ENCODE measurements around the gene CENPP.

DNA sequence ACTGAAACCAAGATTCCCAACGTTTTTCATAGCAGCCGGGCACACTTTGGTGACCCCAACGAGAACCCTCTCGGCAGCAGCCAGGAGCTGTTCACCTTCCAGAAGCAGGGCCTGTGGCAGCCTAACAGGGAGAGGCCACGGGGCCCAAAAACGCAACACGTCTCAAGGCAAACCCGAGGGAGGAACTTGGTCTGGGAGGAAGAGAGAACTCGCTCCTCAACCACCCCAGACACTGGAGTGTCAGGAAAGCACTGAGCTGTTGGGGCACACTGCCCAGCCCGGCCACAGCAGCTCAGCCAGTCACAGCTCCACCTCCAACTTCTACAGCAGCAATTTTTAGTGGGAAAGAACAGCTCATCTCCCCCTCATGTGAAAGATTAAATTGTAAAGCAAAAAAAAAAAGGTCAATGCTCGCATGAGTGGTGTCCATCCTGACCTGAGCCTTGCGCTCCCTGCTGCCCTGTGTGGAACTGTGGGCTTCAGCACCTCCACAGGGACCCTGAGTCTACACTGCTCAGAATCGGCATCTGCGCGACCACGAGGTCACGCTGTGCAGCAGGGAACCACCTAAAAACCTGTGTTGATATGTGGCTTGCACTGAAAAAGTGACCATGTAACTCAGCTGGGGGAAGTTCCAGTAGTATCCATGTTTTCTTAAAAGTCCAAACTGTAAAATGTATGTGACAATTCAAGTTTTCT, 289.2 kb downstream of the CENPP start:
- TF ChIP-seq TEAD4 (IDR thresholded peaks at IDR 0.05) (no peak), USF1 (IDR thresholded peaks at IDR 0.05) (no peak), FOXM1 (IDR thresholded peaks at IDR 0.05; ENCODE audit: borderline replicate concordance, low read depth) (no peak), CREB1 (IDR thresholded peaks at IDR 0.05; ENCODE audit: low read depth) (no peak)
- TF ChIP-seq, protein P1, sequence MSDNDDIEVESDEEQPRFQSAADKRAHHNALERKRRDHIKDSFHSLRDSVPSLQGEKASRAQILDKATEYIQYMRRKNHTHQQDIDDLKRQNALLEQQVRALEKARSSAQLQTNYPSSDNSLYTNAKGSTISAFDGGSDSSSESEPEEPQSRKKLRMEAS (IDR thresholded peaks at IDR 0.05): no peak

Measured in Ishikawa (cell line).